ENCODE results near the gene NOS2.
"Not testable (repeated sequence)": the region's sequence is repeated elsewhere in the genome, so short reads cannot be mapped to it uniquely, and the experiment has no call there.

Gene NOS2

DNA sequence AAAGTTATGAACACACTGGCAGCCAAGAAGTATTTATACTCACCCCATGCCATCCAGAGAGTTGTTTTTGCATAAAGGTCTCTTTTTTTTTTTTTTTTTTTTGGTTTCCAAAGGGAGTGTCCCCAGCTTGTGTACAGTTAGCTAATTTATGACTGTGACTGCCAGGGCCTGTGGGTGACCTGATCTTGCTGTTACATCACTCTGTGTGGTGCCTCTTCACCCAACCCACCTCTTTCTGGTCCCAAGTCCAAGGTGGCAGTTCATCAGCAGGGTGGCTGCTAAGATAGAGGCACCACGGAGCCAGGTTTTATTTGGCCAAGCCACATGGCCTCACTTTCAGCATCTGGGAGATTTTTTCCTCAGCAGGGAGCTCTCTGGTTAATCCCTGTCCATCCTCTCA, at the start of gene NOS2:
Gene NOS2, minus strand, starts transcription at position 8 of the 400 bp plus-strand sequence. CDS start 1,720 bp downstream, outside the sequence.
- DNase-seq: no peak

DNA sequence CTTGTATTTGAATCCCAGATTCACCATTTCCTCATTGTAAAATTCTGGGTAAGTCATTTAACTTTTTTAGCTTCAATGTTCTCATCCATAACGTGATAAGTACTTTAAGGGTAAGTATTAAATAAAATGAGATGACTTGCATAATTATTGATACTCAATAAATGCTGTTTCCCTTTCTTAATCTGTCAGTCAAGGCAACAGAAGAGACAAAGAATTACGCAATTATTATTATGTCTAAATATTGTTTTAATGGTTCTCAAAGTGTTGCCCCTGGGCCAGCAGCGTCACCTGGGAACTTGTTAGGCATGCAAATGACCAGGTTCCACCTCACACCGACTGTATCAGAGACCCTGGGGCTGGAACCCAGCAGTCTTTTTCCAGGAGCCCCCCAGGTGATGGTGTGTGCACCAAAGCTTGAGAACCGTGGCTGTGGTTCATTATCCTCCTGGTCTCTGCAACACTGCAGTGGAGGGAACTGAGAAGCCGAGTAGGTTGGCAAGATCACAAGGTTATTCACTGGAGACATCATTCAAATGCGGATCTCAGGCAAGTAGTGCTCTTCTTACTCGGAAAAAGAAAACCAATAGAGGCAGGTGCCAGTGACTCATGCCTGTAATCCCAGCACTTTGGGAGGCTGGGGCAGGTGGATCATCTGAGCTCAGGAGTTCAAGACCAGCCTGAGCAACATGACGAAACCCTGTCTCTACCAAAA, 49.3 kb upstream of the NOS2 start:
- DNase-seq: no peak

DNA sequence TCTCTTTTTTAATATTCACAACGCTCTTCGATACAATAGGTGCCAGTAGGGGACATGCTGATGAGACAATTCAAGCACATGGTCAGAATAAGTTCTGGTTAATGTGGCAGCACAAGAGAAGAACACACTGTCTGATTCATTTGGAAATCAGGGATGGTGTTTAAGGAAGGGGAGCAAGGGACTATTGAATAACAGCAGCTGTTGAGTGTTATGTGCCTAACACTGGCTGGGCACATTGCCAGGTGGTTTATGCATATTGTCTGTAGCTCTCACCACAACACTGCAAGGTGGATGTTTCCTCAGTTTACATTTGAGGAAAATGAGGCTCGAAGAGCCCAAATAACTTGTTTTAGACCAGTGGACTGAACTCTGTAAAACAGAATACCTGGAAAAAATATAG, 48.6 kb upstream of the NOS2 start:
- peak; percentile 41 for DNase-seq

DNA sequence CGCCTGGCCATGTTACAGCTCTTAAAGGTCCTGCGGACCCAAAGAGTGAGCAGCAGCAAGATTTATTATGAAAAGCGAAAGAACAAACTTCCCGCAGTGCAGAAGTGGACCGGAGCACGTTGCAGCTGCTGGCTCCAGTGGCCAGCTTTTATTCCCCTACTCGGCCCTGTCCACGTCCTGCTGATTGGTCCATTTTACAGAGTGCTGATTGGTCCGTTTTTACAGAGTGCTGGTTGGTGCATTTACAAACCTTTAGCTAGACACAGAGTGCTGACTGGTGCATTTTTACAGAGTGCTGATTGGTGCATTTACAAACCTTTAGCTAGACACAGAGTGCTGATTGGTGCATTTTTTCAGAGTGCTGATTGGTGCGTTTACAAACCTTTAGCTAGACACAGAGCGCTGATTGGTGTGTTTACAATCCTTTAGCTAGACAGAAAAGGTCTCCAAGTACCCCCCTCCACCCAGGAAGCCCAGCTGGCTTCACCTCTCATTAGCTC, 46.5 kb upstream of the NOS2 start:
- DNase-seq: not testable (repeated sequence)

DNA sequence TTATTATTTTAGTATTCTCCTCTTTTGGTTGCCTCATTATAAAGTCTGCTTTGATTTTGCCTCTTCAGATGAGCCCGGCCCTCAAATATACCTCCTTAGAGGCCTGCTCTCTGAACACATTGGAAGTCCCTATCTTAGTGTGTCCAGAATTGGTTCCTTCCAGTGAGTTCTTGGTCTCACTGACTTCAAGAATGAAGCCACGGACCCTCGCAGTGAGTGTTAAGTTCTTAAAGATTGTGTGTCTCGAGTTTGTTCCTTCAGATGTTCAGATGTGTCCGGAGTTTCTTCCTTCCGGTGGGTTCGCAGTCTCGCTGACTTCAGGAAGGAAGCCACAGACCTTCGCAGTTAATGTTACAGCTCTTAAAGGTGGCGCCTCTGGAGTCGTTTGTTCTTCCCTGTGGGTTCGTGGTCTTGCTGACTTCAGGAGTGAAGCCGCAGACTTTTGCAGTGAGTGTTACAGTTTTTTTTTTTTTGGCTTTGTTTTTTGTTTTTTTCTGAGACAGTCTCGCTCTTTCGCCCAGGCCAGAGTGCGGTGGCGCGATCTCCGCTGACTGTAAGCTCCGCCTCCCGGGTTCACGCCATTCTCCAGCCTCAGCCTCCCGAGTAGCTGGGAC, 45.8 kb upstream of the NOS2 start:
- no peak for DNase-seq

DNA sequence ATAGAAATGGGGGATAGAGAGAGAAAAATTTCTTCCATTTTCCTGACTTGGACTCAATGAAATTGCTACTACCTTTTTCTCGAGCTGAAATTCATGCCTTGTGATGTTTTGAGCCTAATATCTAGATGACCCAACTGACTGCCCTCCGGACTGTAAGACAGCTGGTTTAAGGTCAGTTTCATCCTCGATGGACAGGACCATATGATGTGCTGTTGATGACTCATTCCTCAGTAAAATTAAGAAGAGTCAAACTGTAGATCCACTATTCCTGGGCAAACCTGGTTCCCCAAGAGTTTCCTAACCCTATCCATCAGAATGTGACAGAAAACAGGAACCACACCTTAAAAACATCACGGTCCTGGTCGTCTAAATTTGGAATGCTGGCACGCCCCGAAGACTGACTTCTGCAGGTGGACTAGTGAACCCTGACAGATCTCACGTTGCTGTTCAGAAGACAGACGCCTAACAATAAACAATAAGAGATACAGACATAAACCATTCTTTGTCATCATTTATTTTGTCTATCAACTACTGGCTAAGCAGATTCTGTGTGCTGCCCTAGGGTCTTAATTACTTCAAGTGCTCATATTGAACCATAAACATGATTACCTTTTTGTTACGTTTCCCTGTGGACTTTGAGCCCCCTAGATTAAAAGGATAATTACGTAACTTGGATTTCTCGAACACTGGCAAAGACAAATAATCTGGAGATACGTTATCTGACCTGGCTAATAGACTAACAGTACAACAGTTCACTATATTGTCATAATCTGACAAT, 45.1 kb upstream of the NOS2 start:
- DNase-seq: no peak

DNA sequence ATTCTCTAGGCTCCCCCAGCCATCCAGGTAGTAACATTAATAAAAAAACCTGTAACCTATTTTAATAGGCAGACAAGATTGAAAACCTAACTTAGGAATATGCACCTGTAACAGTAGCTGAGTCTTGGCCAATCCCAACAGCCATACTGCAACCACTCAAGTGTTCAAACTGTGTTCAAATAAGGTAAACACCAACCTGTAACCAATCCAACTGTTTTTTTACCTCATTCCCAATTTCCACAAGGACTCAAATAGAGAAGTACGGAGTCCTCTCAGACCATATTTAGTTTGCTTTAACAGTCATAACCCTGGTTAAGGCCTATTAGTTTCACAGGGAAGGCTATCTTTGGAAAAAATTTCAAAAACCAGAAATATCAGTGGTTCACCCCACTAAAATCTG, 40.4 kb upstream of the NOS2 start:
- DNase-seq: no peak

DNA sequence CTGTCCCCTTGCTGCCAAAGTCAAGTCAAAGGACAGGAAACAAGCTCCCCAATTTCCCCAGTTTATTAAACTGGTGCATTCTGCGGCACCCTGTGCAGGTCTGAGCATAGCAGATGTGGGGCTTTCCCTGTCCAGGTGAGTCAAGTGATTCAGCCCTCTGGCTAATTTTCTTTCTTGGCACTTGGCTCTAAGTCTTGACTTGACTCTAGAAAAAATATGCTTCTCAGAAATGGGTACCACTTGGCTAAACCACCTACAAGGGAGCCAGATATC, 40.0 kb upstream of the NOS2 start:
- not testable (repeated sequence) for DNase-seq

DNA sequence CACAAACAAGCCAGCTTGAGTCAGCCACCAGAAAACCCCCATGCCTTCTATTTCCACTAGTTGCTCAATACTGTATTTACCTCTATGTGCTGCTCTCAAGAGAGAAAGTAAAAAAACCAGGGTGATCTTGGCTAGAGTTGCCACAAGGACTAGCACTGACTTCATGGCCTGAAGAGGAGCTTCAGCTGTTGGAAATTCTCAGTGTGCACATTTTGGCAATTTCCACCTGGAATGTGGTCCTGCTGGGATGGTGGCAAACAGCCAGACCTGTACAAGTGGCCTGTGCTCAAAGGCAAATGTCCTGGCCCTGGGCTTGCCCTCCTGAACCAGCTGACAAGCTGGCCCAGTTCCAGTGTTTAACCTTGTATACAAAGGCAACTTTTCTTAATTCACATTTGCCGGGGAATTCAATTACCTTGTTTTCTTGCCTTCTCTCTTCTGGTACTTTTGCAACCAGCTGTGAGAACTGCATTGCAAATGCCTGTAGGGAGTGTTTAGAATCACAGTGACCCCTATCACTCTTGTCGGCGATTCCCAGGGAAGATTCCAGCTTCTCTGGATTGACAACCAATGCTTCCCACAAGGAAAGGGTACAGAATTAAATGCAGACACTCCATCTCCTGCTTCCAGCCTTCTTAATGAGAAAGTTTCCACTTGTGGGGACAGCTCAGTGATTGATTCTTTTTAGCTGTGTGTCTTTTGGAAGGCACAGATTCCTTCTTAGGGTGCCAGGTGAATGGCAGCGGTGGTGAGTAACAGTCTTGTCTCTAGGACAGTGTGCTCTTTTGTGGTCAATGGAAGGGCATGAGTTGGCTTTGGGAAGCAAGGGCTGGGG, 39.5 kb upstream of the NOS2 start:
- not testable (repeated sequence) for DNase-seq

DNA sequence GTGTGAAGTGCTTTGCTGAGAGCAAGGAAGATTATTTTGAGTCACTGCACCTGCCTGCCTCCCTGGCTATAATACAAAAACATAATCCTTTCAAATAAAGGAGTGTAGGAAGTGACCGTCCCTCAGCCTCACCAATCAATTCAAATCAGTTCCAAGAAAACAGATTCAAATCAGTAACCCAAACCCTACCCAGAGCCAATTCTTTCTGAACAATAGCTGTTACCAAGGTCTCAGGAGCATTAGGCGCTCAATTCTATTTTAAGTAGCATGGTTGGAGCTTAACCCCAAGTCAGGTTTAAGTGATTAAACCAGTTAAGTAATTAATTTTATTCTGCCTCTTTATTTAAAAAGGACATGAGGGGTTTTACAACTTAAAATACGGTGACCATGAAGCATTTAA, 38.3 kb upstream of the NOS2 start:
- not testable (repeated sequence) for DNase-seq

DNA sequence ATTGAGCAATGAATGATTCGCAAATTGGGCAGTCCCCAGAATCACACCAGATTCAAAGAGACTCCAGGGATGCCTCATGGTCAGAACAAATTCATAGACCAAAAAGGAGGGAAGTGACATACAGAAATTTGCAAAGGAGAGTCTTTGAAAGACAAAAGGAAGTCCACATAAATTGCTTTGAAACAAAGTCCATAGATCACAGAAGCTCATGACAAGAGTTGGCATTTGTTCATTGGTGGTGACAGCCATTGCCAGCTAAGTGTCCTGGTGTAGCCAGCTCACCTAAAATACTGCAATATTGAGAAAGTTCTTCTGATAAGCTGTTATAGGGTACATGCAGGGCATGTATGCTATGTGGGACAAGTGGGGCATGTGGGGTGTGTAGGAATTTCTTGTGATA, 37.4 kb upstream of the NOS2 start:
- not testable (repeated sequence) for DNase-seq

DNA sequence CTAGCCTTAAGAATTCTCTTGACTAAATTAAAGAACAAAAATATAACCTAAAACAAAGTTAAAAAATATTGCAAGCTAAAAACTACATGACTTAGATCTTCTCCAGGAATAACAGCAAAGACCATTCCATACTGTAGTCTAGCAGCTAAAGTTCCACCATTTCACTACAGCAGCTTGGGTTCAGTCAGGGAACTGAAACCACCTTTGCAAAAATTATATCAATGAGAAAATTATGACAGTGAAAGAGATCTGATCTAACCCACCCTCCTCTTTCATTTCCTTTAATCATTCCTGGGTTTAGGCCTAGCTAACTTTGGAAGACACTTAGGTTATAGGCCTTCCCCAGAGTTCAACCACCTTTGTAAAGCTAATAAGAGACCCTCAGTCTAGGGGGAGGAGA, 36.3 kb upstream of the NOS2 start:
- DNase-seq: no peak

DNA sequence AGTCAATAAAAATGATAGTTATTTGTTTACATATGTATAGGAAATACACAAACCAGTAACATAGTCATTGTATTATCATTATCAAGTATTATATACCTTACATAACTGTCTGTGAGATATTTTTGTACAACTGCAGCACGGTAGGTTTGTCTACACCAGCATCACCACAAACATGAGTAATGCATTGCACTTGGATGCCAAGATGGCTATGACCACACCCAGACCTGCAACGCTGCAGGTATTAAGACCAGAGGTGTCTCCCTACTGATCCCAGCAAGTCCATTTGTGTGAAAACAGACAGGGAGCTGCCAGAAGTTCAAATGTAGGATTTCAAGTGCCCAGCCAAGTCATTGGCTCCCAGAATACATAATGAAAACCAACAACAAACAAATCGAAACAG, 34.2 kb upstream of the NOS2 start:
- no peak for DNase-seq

DNA sequence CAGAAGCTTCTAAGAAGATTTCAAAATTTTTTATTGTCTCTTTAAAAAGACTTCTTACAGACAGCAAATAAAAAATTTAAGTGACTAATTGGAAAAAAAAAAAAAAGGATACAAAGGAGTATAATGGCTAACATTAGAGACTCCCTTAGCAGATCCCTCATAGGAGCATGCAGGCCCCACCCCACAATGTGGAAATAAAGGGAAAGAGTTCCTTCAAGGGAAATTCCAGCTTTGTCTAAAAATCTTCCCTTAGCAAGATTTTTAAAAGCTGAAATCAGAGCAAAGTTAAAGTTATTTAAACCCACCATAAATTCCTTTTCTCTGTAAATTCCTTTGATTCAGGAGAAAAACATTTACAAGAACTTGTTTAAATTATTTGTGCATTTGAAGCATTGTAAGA, 32.5 kb upstream of the NOS2 start:
- no peak for DNase-seq

DNA sequence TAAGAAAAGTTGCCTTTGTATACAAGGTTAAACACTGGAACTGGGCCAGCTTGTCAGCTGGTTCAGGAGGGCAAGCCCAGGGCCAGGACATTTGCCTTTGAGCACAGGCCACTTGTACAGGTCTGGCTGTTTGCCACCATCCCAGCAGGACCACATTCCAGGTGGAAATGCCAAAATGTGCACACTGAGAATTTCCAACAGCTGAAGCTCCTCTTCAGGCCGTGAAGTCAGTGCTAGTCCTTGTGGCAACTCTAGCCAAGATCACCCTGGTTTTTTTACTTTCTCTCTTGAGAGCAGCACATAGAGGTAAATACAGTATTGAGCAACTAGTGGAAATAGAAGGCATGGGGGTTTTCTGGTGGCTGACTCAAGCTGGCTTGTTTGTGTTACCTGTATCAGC, 29.6 kb upstream of the NOS2 start:
- DNase-seq: peak; percentile 28

DNA sequence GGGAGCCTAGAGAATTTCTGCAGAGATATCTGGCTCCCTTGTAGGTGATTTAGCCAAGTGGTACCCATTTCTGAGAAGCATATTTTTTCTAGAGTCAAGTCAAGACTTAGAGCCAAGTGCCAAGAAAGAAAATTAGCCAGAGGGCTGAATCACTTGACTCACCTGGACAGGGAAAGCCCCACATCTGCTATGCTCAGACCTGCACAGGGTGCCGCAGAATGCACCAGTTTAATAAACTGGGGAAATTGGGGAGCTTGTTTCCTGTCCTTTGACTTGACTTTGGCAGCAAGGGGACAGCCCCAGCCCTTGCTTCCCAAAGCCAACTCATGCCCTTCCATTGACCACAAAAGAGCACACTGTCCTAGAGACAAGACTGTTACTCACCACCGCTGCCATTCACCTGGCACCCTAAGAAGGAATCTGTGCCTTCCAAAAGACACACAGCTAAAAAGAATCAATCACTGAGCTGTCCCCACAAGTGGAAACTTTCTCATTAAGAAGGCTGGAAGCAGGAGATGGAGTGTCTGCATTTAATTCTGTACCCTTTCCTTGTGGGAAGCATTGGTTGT, 28.9 kb upstream of the NOS2 start:
- DNase-seq: not testable (repeated sequence)

DNA sequence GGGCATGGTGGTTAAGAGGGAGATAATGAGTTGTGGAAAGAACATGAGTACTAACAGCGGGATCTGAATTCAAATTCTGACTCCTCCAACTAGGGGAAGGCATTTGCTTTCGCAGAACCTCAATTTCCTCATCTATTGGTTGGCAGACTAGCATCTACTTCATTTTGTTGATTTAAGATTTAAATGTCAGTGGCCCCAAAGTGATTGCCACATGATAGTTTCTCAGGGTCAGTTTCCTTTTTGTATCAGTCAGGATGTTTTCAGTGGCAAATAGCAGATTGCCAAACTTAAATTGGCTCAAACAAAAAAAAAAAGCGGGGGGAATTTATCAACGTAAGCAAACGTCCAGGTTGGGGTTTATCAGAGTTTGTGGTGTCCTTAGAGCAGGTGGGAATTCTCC, 25.1 kb upstream of the NOS2 start:
- no peak for DNase-seq

DNA sequence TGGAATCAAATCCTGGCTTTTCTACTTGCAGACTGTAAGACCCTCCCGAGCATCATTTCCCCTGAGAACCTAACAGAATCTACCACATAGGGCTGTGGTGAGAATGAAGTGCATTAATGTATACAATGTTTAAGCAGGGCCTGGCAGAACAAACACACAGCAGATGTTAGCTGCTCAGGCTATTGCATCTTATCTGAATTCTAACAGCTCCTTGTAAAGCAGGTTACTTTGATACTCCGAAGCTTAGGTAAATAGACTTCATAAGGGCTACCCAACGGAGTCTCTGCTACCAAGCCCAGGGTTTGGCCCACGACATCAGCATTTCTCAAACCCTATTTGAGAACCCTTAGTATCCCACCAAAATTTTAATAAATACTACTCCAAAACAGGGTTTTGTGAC, 24.4 kb upstream of the NOS2 start:
- no peak for DNase-seq

DNA sequence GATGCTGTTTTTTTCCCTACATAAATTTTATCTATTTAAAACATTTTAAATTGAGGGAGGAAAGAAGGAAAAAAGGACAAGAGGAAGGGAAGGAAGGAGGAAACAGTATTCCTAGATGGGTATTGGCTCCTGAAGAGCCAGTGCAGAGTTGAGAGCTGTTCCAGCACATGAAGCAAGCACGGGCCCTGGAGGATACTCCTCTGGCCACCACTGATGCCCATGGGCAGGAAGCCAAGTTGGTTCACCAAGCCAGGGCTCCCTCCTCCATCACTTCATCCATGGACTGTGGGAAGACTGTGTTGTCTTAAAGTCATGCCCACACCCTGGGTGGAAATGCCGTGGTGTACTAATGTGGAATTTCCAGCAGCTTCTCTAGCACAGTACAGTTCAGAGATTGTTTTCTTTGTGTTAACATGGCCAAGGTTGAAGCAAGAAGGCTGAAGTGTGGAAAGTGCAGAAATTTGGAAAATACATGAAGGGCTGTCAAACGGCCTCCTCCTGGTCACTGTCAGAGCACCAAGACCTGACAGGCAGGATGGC, 23.9 kb upstream of the NOS2 start:
- DNase-seq: no peak

DNA sequence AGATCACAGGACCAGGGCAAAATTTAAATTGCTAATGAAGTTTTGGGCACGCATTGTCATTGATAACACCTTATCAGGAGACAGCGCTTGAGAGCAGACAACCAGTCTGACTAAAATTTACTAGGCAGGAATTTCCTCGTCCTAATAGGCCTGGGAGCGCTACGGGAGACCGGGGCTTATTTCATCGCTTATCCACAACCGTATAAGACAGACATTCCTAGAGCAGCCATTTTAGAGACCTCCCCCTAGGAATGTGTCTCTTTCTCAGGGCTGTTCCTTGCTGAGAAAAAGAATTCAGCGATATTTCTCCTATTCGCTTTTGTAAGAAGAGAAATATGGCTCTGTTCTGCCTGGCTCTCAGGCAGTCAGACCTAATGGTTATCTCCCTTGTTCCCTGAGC, 21.8 kb upstream of the NOS2 start:
- DNase-seq: not testable (repeated sequence)

DNA sequence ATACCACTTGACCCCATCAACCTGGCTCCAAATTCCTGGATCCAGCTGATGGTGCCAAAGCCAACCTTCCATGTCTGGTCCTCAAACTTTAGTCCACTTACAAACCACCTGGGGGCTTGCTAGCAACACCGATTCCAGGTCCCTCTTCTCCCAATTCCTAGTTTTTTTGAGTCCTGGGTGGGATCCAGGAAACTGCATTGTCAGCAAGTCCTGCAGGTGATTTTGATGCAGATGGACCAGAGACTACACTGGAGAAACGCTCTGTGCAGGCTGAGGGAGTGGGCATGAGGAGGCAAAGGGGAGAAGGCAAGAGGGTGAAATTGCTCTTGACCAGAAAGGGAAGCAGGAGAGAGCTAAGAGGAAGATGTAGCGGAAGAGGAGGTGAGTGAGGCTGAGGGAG, 21.0 kb upstream of the NOS2 start:
- no peak for DNase-seq

DNA sequence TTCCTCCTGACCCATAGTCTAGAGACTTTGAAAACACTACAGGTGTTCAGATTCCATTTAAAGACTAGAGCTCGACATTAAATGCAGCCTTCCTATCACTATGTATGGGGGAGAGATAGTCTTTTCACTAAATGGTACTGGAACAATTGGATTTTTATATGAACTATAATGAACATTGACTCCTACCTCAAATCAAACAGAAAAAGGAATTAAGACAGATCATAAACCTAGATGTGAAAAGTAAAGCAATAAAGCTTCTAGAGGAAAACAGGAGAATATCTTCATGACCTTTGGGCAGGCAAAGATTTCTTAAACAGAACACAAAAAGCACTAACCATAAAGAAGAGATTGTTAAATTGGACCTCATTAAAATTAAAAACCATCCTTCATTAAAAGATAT, 18.8 kb upstream of the NOS2 start:
- DNase-seq: no peak

Data from femur (tissue), 1 donor.